PC-3 (cell line): ENCODE results near the gene MPPED1.

Experiments
- CTCF ChIP-seq: fragments of 300-600 bp; sonication (generic); conservative IDR thresholded peaks from 2 replicates; pipeline ENCODE4 v1.5.1; 2017; ENCODE audit warnings: antibody characterized with exemption, low read depth, mild to moderate bottlenecking, low read length
- EZH2 ChIP-seq: fragments of 300-600 bp; sonication (generic); IDR thresholded peaks from one replicate; pipeline ENCODE4 v1.6.1; 2017; ENCODE audit warnings: antibody characterized with exemption, mild to moderate bottlenecking, low read length; ENCODE audit not compliant: unreplicated experiment
- EZH2phosphoT487 ChIP-seq: fragments of 300-600 bp; sonication (generic); IDR thresholded peaks from 2 replicates; pipeline ENCODE4 v1.6.1; 2018; ENCODE audit warnings: mild to moderate bottlenecking, antibody characterized with exemption, low read length, borderline replicate concordance

DNA sequence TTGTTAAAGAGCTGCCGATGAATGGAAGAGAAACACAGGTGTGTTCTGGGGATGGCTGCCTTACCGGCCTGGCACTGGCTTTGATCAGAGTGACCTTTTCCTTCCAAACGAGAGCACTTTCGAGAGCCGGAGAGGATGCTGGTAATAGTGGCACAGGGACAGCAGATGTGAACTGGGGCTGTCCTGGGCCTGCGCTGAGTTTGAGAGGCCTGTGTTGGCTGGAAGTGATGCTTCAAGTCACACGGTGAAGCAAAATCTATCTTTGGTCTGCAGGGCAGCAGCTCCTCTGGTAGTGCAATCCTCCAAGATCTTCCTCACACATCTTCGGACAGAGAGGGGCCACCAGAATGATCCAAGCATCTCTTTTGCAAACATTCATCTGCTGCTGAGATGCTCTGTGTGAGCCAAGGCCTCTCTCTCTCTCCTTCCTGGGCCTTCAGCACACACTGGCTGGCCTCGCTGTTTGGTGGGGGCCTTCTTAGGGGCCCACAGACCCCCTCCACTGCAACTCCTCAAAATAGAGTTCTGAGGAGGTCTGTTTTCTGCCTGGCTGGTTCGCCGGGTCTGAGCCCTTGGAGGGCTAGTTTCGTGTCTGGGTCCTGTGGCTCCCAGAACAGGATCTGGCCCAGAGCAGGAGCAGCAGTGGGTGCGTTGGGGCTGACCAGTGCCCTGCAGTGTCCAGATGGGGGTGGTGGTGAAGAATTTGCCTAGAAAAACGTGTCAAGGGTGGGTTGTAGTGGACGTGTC, 6.4 kb downstream of the MPPED1 start:
- TF ChIP-seq CTCF (no peak), EZH2 (no peak), EZH2phosphoT487 (no peak)
